Hepatocyte (in vitro differentiated cells): Measurements from ENCODE around the gene CCDC192. TPM values are rescaled to one million over a fixed set of nuclear protein-coding genes. Genes with fewer than 3 reads are reported as not detected.
A peak's percentile ranks its signal among the peaks of the same experiment; 100 is the strongest.

ENCODE experiments used
- DNase-seq: peaks from one replicate; pipeline ENCODE4 v3.0.0-alpha.2; 2016; ENCODE audit warnings: low spot score
- H2AFZ ChIP-seq: fragments of 200-600 bp; sonication (generic); 2 replicates; pipeline ENCODE4 v1.6.0; 2016; ENCODE audit warnings: antibody characterized with exemption, mild to moderate bottlenecking
- H3K27ac ChIP-seq: fragments of 200-600 bp; sonication (generic); 2 replicates; pipeline ENCODE4 v1.5.1; 2016; ENCODE audit warnings: mild to moderate bottlenecking
- H3K27me3 ChIP-seq: fragments of 200-600 bp; sonication (generic); 2 replicates; pipeline ENCODE4 v1.6.1; 2016
- H3K36me3 ChIP-seq: fragments of 200-600 bp; sonication (generic); replicated peaks from 2 replicates; pipeline ENCODE4 v1.5.1; 2016; ENCODE audit warnings: low read depth; ENCODE audit not compliant: insufficient read depth
- H3K4me1 ChIP-seq: fragments of 200-600 bp; sonication (generic); 2 replicates; pipeline ENCODE4 v1.5.1; 2016; ENCODE audit warnings: mild to moderate bottlenecking, moderate library complexity; ENCODE audit not compliant: insufficient read depth
- H3K4me2 ChIP-seq: fragments of 200-600 bp; sonication (generic); 2 replicates; pipeline ENCODE4 v1.6.0; 2016
- H3K4me3 ChIP-seq: fragments of 200-600 bp; sonication (generic); 2 replicates; pipeline ENCODE4 v1.5.1; 2016; ENCODE audit warnings: mild to moderate bottlenecking
- H3K79me2 ChIP-seq: fragments of 200-600 bp; sonication (generic); 2 replicates; pipeline ENCODE4 v1.6.0; 2017; ENCODE audit warnings: mild to moderate bottlenecking
- H3K9me2 ChIP-seq: fragments of 200-600 bp; sonication (generic); replicated peaks from 2 replicates; pipeline ENCODE4 v1.6.0; 2017; ENCODE audit warnings: mild to moderate bottlenecking; ENCODE audit not compliant: insufficient read depth
- H3K9me3 ChIP-seq: fragments of 200-600 bp; sonication (generic); 2 replicates; pipeline ENCODE4 v1.5.1; 2016; ENCODE audit warnings: low read depth, mild to moderate bottlenecking
- H4K20me1 ChIP-seq: fragments of 200-600 bp; sonication (generic); 2 replicates; pipeline ENCODE4 v1.6.0; 2016; ENCODE audit warnings: mild to moderate bottlenecking; ENCODE audit not compliant: insufficient read depth, poor library complexity, severe bottlenecking
- CTCF ChIP-seq: fragments of 200-600 bp; sonication (generic); IDR thresholded peaks from 2 replicates; pipeline ENCODE4 v1.5.1; 2016; ENCODE audit warnings: antibody characterized with exemption, mild to moderate bottlenecking; ENCODE audit not compliant: poor library complexity
- EZH2 ChIP-seq: fragments of 200-600 bp; sonication (generic); IDR thresholded peaks from 2 replicates; pipeline ENCODE4 v1.6.1; 2016; ENCODE audit warnings: antibody characterized with exemption, mild to moderate bottlenecking, borderline replicate concordance
- EZH2phosphoT487 ChIP-seq: fragments of 200-600 bp; sonication (generic); IDR thresholded peaks from one replicate; pipeline ENCODE4 v1.6.1; 2018; ENCODE audit warnings: antibody characterized with exemption, mild to moderate bottlenecking, low read depth, moderate library complexity; ENCODE audit not compliant: unreplicated experiment, severe bottlenecking
- WGBS: methylation state at CpG from one replicate; pipeline ENCODE4 v1.1.6; 2016; ENCODE audit warnings: low lambda C conversion rate; ENCODE audit errors: missing lambda C conversion rate; 5-methylcytosine and 5-hydroxymethylcytosine counted together
- polyA plus RNA-seq: library from polyadenylated mRNA; unstranded; fragments of >200 nt; fragmentation: Nextera tagmentation; extraction: Ambion mirVana; gene quantifications from 2 replicates; pipeline ENCODE4 v1.2.1, GENCODE V29; 2016
- total RNA-seq: library from RNA; depleted of rRNA; stranded (reverse); fragments of >200 nt; gene quantifications from 2 replicates; pipeline ENCODE4 v1.2.3, GENCODE V29; 2014

The CCDC192 gene
- total and polyA plus RNA-seq, 2 experiments from 2014 or later, result 0.39 TPM; not detected in 1

- Histone ChIP-seq H3K9me2 (no peaks in the 10 kb centered on the region), H3K36me3 (no peaks in the 10 kb centered on the region), H2AFZ (no peak overlapping the region), H3K79me2 (no peaks in the 10 kb centered on the region), H3K9me3 (no peaks in the 10 kb centered on the region), H4K20me1 (no peaks in the 10 kb centered on the region), H3K27ac (no peak overlapping the region), H3K4me3 (no peak overlapping the region), H3K4me2 (no peak overlapping the region), H3K4me1 (no peaks in the 10 kb centered on the region), H3K27me3 (no peaks in the 10 kb centered on the region)
- TF ChIP-seq CTCF (no peak), EZH2phosphoT487 (no peak), EZH2 (no peak)
- no peak for DNase-seq
- 84% methylated on average over 2 of the region's 2 CpGs for WGBS
These were observed 151.3 kb downstream of the CCDC192 start for GRCh38 chr5:127854520-127854919.

GRCh38 chr5:127856292-127856691 lies 153.1 kb downstream of the CCDC192 start:
- no peaks in the 10 kb centered on the region for H3K4me1 ChIP-seq
- TF ChIP-seq CTCF (no peak), EZH2phosphoT487 (no peak), EZH2 (no peak)
- H3K27me3 ChIP-seq, result peaks cover 5% of the 10 kb centered on the region
- H2AFZ ChIP-seq, result no peak overlapping the region
- no peaks in the 10 kb centered on the region for H3K79me2 ChIP-seq
- no peaks in the 10 kb centered on the region for H4K20me1 ChIP-seq
- no peak overlapping the region for H3K4me3 ChIP-seq
- H3K9me3 ChIP-seq, result no peaks in the 10 kb centered on the region
- no peak overlapping the region for H3K4me2 ChIP-seq
- DNase-seq, result peak; percentile 20
- H3K36me3 ChIP-seq, result no peaks in the 10 kb centered on the region
- no peaks in the 10 kb centered on the region for H3K9me2 ChIP-seq
- H3K27ac ChIP-seq, result no peak overlapping the region

- no peak for DNase-seq
- Histone ChIP-seq H3K27ac (no peak overlapping the region), H3K36me3 (no peaks in the 10 kb centered on the region), H4K20me1 (no peaks in the 10 kb centered on the region), H2AFZ (no peak overlapping the region), H3K9me3 (no peaks in the 10 kb centered on the region), H3K4me3 (no peak overlapping the region), H3K4me2 (no peak overlapping the region), H3K4me1 (no peaks in the 10 kb centered on the region), H3K9me2 (no peaks in the 10 kb centered on the region), H3K27me3 (peaks cover 5% of the 10 kb centered on the region), H3K79me2 (no peaks in the 10 kb centered on the region)
- no peak for TF ChIP-seq EZH2
- no peak for TF ChIP-seq CTCF
- no peak for TF ChIP-seq EZH2phosphoT487
- whole genome bisulfite sequencing, result 83% methylated on average over 5 of the region's 5 CpGs
These were observed 155.1 kb downstream of the CCDC192 start for GRCh38 chr5:127858116-127858784.

- Histone ChIP-seq H3K9me2 (no peaks in the 10 kb centered on the region), H3K36me3 (no peaks in the 10 kb centered on the region), H3K9me3 (no peaks in the 10 kb centered on the region), H2AFZ (no peak overlapping the region), H3K27me3 (peaks cover 5% of the 10 kb centered on the region), H3K4me2 (no peak overlapping the region), H3K4me1 (peaks cover 3% of the 10 kb centered on the region), H3K4me3 (no peak overlapping the region), H3K27ac (no peak overlapping the region), H3K79me2 (no peaks in the 10 kb centered on the region), H4K20me1 (no peaks in the 10 kb centered on the region)
- TF ChIP-seq EZH2, result no peak
- TF ChIP-seq CTCF, result no peak
- TF ChIP-seq EZH2phosphoT487, result no peak
- no peak for DNase-seq
- WGBS, result 82% methylated on average over 2 of the region's 2 CpGs
These were observed 157.1 kb downstream of the CCDC192 start for GRCh38 chr5:127860291-127860690.
